ENCODE results near the gene PEX11A.

- no peak for TF ChIP-seq CTCF (IDR thresholded peaks at IDR 0.05)
- no peak for TF ChIP-seq POLR2A (IDR thresholded peaks at IDR 0.05)
Measured at GRCh38 chr15:89666184-89666857, 24.2 kb downstream of the PEX11A start.

All from Peyer's patch (tissue), 4 donors.